Lower lobe of right lung (tissue), 2 donors: ENCODE data around the gene ATP2A2. TPM values are rescaled to one million over a fixed set of nuclear protein-coding genes. Genes with fewer than 3 reads are reported as not detected.
A peak's percentile ranks its signal among the peaks of the same experiment; 100 is the strongest.
"Not testable (repeated sequence)": the region's sequence is repeated elsewhere in the genome, so short reads cannot be mapped to it uniquely, and the experiment has no call there.

Source experiments
- ATAC-seq, 2 donors: fragments of 200-7000 bp; cut with Tn5 transposase; one replicate each; pipeline ENCODE4 v1.9.1; 2020 to 2022; ENCODE audit warnings: mild to moderate bottlenecking in 2 of 2, moderate library complexity in 2 of 2
- DNase-seq: peaks from one replicate; pipeline ENCODE4 v3.0.0-alpha.2; 2020
- H3K27ac ChIP-seq: fragments of 200-600 bp; one replicate; pipeline ENCODE4 v1.8.0; 2022
- H3K27me3 ChIP-seq: fragments of 200-600 bp; one replicate; pipeline ENCODE4 v1.8.0; 2022; ENCODE audit warnings: low read depth
- H3K36me3 ChIP-seq: fragments of 200-600 bp; one replicate; pipeline ENCODE4 v1.8.0; 2022; ENCODE audit warnings: mild to moderate bottlenecking
- H3K4me1 ChIP-seq: fragments of 200-600 bp; one replicate; pipeline ENCODE4 v1.8.0; 2022
- H3K4me3 ChIP-seq: fragments of 200-600 bp; one replicate; pipeline ENCODE4 v1.8.0; 2022; ENCODE audit warnings: mild to moderate bottlenecking
- H3K9me3 ChIP-seq: fragments of 200-600 bp; one replicate; pipeline ENCODE4 v1.8.0; 2022
- intact Hi-C: fragments of 100-400 bp; cut with DNase I; formaldehyde crosslinking; loops from one replicate; pipeline ENCODE4 v1.11.0; 2022
- total RNA-seq: library from RNA; stranded (reverse); fragmentation: NEBNext Ultra II Directional; extraction: Animal tissue kit (Norgen Biotek cat#: 25700); gene quantifications from one replicate; pipeline ENCODE4 v1.2.1, GENCODE V29; 2021
- TF ChIP-seq, protein P1 (sequence below): fragments of 200-600 bp; IDR thresholded peaks from one replicate; pipeline ENCODE4 v1.8.0; 2022; ENCODE audit warnings: antibody characterized with exemption, mild to moderate bottlenecking
- donor health status: DM: no; HTN: yes; CAD: no; lungs with severe emphysema.

The ATP2A2 gene
- total RNA-seq, 1 donor from 2014 or later: 156 TPM

DNA sequence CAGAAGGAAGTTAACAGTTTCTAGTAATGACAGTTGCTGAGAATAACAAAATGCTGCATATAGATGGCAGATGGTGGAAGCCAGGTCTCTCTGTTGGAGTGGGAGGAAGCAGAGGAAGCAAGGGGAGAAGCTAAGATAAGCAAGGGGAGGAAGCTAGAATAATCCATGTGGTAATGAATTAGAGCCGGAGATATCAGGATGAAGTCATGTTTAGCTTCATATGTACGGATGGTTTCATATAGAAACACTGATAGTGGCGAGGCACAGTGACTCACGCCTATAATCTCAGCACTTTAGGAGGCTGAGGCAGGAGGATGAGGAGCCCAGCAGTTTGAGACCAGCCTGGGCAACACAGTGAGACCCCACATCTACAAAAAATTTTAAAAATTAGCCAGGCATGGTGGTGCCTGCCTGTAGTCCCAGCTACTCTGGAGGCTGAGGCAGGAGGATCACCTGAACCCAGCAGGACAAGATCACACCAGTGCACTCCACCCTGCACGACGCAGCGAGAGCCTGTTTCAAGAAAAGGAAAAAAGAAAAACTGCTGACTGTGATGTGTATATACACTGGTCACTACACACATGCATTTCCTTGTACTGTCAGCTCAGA lies 73.2 kb downstream of the ATP2A2 start:
- ATAC-seq: peak in 1 of 2 donors; percentile 11
- DNase-seq: no peak
- Histone ChIP-seq H3K27ac (no peak overlapping the region), H3K27me3 (no peaks in the 10 kb centered on the region), H3K4me1 (peaks cover 11% of the 10 kb centered on the region), H3K9me3 (no peaks in the 10 kb centered on the region), H3K36me3 (peaks cover 4% of the 10 kb centered on the region), H3K4me3 (no peak overlapping the region)
- intact Hi-C loops: no loop called here
- TF ChIP-seq, protein P1, sequence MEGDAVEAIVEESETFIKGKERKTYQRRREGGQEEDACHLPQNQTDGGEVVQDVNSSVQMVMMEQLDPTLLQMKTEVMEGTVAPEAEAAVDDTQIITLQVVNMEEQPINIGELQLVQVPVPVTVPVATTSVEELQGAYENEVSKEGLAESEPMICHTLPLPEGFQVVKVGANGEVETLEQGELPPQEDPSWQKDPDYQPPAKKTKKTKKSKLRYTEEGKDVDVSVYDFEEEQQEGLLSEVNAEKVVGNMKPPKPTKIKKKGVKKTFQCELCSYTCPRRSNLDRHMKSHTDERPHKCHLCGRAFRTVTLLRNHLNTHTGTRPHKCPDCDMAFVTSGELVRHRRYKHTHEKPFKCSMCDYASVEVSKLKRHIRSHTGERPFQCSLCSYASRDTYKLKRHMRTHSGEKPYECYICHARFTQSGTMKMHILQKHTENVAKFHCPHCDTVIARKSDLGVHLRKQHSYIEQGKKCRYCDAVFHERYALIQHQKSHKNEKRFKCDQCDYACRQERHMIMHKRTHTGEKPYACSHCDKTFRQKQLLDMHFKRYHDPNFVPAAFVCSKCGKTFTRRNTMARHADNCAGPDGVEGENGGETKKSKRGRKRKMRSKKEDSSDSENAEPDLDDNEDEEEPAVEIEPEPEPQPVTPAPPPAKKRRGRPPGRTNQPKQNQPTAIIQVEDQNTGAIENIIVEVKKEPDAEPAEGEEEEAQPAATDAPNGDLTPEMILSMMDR: no peak

GRCh38 chr12:110355073-110355472 lies 74.0 kb downstream of the ATP2A2 start:
- no peak for DNase-seq
- intact Hi-C loops: no loop called here

DNA sequence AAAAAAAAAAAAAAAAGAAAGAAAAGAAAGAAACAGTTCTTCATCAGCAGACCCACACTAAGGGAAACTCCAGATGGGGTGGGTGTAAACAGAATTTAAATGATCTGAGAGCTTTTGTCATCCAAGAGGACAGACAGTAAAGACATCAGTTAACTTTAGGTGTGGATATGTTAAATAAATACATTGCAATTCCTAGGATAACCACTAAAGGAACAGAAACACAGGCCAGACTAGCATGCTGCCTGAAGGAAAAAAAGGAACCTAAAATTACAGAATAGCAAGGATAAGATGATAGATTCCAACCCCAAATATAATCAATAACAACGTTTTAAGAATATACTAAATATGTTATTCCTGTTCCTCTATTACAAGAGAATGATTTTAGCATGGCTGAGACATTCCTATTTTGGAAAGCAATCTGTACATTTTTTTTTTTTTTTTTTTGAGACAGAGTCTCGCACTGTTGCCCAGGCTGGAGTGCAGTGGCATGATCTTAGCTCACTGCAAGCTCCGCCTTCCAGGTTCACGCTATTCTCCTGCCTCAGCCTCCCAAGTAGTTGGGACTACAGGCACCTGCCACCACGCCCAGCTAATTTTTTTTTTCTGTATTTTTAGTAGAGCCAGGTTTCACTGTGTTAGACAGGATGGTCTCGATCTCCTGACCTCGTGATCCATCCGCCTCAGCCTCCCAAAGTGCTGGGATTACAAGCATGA lies 77.5 kb downstream of the ATP2A2 start:
- H3K4me1 ChIP-seq, ATAC-seq, H3K4me3 ChIP-seq, H3K9me3 ChIP-seq, H3K36me3 ChIP-seq, DNase-seq, intact Hi-C loops, H3K27ac ChIP-seq, H3K27me3 ChIP-seq: not testable (repeated sequence)
- TF ChIP-seq, protein P1: peak; percentile 9

More at GRCh38 chr12:110355073-110355472, 74.0 kb downstream of the ATP2A2 start:
- no peaks in the 10 kb centered on the region for H3K36me3 ChIP-seq
- TF ChIP-seq, protein P1: peak; percentile 30
- no peak overlapping the region for H3K4me3 ChIP-seq
- ATAC-seq: no peak
- no peak overlapping the region for H3K27ac ChIP-seq
- H3K4me1 ChIP-seq: peaks cover 8% of the 10 kb centered on the region
- no peaks in the 10 kb centered on the region for H3K27me3 ChIP-seq
- no peaks in the 10 kb centered on the region for H3K9me3 ChIP-seq

DNA sequence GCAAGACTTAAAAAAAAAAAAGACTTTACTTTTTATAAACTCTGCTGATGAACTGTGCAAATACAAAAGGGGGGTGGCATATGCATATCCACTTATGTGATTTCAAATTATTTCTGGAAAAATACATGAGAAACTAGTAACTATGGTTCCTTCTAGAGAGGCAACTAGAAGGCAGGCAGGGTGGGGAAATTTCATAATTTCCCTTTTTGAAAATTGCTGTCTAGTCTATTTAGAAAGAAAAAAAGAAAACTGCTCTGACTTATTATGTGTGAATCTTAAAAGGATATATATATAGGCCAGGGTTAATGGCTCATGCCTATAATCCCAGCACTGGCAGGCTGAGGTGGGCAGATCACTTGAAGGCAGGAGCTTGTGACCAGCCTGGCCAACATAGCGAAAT lies 80.2 kb downstream of the ATP2A2 start:
- TF ChIP-seq, protein P1: no peak
- intact Hi-C loops: no loop called here
- Histone ChIP-seq H3K27ac (no peak overlapping the region), H3K4me3 (no peak overlapping the region), H3K4me1 (peaks cover 9% of the 10 kb centered on the region), H3K9me3 (no peaks in the 10 kb centered on the region), H3K36me3 (no peaks in the 10 kb centered on the region), H3K27me3 (no peaks in the 10 kb centered on the region)
- ATAC-seq (no peak), DNase-seq (no peak)

GRCh38 chr12:110365489-110366320 lies 84.7 kb downstream of the ATP2A2 start:
- ATAC-seq: no peak
- Histone ChIP-seq H3K4me1 (peaks cover 18% of the 10 kb centered on the region), H3K36me3 (no peaks in the 10 kb centered on the region), H3K27me3 (no peaks in the 10 kb centered on the region), H3K4me3 (no peak overlapping the region), H3K27ac (no peak overlapping the region), H3K9me3 (no peaks in the 10 kb centered on the region)
- TF ChIP-seq, protein P1: no peak
- intact Hi-C loops: no loop called here
- DNase-seq: peak; percentile 56
